Left colon (tissue), 2 donors: Measurements from ENCODE around the gene NR2E3. TPM values are rescaled to one million over a fixed set of nuclear protein-coding genes. Genes with fewer than 3 reads are reported as not detected.

ENCODE experiments used
- ATAC-seq: fragments of 200-7000 bp; cut with Tn5 transposase; one replicate; pipeline ENCODE4 v1.9.1; 2020; ENCODE audit warnings: mild to moderate bottlenecking, moderate library complexity
- DNase-seq, 2 donors: peaks; one replicate each; pipeline ENCODE4 v3.0.0-alpha.2; 2020
- intact Hi-C, 2 donors: fragments of 100-400 bp; cut with DNase I in 1 of 2; cut with micrococcal nuclease in 1 of 2; formaldehyde crosslinking; loops; one replicate each; pipeline versions ENCODE4 v1.11.2 to v1.14.0; 2022; cut with DNase I, micrococcal nuclease
- long read RNA-seq: library from polyadenylated mRNA; unstranded; transcript quantifications from one replicate; pipeline ENCODE4 v2.0.0, GENCODE V29; 2021
- total RNA-seq, 2 donors: library from RNA; stranded (reverse); fragmentation: NEBNext Ultra II Directional; extraction: Animal tissue kit (Norgen Biotek cat#: 25700); gene quantifications; one replicate each; pipeline ENCODE4 v1.2.1, GENCODE V29; 2021
- donor health status: DM: no; HTN: no; CAD: no.
- donor health status: DM: yes; HTN: yes; CAD: no.

Gene NR2E3
- total RNA-seq = under 1 TPM; 0.20 to 0.67 TPM
- long read RNA-seq = 0 reads

- DNase-seq (peak in 1 of 2 donors; percentile 21), ATAC-seq (peak; percentile 57)
- intact Hi-C loops = no loop called here
Measured at GRCh38 chr15:71810256-71811035, at the start of gene NR2E3. Gene NR2E3, plus strand, starts transcription at chr15:71810554. Its CDS starts 190 bp downstream, at chr15:71810744.

DNA sequence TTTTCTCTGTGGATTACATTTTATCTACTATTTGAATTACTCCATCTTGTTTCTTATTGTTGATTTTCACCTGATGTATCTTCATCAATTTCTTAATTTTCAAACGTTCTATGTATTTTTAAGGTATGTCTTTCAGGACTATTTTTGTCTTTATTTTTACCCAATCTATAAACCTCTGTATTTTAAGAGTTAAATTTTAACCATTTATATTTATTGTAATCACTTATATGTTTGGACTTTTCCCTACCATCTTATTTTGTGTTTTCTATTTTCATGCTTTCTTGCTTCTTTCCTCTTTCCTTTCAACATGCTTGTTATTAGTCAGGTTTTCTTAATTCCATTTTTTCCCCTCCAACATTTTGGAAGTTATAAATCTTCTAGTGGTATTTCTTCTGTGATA, 49.5 kb upstream of the NR2E3 start:
- intact Hi-C loops = no loop called here
- ATAC-seq (no peak), DNase-seq (no peak)

DNA sequence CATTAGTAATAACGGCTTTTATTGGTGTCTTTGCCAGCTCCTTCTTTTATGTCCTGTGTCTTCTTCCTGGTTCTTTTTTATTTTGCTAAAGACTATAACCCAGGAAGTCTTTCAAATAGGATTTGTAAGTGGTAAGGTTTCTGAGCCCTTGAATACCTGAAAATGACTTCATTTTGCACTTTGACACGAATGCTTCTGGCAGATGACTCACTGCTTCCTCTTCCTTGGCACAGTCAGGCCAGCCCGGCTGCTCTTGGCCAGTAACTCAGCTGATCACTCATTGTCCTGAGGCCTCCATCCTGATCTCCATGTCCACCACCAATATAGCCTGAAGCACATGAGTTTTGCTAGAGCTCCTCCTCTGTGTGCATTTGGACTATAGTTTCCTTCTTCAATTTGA, 48.7 kb upstream of the NR2E3 start:
- ATAC-seq = peak; percentile 88
- peak; percentile 58 to 83 for DNase-seq
- intact Hi-C loops = no loop called here

DNA sequence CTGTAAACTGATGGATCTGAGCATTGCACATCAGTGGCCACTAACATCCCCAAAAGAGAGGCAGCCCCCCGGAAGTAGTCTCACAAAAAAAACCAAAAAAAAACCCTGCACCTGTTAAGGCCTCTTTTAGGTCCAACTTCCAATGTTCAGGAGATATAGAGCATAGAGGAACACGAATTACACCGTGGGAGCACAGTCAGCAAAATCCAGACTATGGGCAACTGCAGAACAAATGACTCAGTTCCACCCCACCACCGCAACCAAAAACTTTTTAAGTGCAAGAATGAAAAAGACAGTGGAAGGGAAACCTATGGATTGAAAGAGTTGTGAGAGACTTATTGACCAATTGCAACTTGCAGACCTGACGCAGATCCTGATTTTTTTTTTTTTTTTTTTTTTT, 42.2 kb upstream of the NR2E3 start:
- intact Hi-C loops = no loop called here
- ATAC-seq = no peak
- DNase-seq = no peak

DNA sequence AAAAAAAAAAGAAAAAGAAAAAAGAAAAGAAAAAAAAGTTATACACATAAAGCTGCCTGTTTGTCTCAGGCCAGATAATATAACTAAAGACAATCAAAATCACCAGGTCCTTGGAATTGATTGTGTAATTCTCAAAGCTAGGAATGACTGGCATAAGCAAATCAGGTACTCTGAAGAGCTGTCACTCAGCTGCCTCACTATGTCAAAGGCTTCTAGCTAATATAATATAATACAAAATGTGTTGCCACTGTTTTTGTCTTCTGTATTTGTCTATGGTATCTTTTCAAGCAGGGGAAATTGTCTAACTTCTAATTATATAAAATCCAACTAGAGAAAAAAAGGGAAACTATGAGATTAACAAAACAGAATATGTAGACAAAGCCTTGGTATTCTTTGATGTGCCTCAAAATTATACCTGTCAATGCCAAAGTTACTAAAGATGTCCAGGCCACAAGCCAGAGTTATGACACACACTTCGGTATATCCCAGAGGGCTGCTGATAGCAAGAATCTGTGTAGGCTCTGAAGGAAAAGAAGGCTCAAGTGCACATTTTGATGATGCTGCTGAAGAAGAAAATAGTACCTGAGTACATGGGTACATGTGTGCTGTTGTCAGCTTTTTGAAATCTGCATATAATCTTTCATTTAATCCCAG, 37.0 kb upstream of the NR2E3 start:
- intact Hi-C loops = no loop called here
- ATAC-seq (no peak), DNase-seq (no peak)

GRCh38 chr15:71775856-71776255, 34.5 kb upstream of the NR2E3 start:
- ATAC-seq = no peak
- DNase-seq = no peak
- intact Hi-C loops = no loop called here

DNA sequence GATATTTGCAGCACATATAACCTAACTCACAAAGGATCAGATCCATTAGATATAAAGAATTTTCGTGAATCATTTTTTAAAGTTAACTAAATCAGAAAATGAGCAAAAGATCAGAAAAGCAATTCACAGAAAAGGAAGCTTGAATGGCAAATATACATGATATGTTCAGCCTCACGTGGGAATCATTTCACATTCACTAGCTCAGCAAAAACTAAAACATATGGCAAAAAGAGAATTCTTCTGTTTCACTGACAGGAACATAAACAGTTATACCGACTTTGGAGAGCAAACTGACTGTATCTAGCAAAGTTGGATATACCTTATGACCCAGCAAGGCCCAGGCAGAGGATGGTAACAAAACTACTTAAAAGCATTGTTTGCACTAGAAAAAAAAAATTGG, 34.0 kb upstream of the NR2E3 start:
- ATAC-seq = no peak
- no peak for DNase-seq
- intact Hi-C loops = no loop called here

GRCh38 chr15:71777216-71777943, 33.0 kb upstream of the NR2E3 start:
- intact Hi-C loops = no loop called here
- DNase-seq (no peak), ATAC-seq (no peak)

- no peak for ATAC-seq
- no peak for DNase-seq
- intact Hi-C loops = no loop called here
Measured at GRCh38 chr15:71779073-71779797, 31.1 kb upstream of the NR2E3 start.

DNA sequence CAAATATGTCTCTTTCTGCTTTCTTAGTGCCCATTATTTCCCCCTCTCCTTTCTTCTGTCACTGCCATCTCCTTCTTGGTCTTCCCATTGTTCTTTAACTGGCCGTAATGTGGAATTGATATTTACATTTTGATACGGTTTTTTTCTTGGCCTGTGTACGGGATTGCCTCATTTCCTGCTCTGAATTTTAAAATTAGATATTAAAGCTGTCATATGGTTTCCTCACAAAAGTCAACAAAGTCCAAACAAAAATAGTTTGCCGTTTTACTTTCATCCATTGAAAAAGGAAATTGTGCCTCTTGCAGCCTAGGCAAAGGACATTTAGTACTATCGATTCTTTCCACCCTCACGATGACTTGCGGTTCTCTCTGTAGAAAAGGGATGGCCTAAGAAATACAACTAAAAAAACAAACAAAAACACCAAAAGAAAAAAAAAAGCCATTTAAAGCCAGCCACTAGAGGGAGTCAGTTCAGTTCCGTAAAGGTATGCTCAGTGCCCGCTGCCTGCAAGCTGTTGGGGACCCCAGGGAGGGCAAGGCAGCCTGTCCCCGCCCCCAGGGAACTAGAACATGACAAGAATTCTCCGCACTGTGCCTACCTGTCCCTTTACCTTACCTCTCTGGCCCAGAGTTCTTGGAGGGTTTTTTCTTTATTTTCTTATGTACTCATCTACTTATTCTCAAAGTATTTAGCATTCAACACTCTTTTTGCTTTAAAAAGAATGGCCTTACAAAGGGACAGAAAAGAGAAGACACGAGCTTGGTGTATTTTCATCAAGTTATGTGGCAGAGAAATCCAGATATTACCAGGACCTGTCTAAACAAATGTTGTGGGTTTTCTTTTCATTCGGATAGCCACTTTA, 30.0 kb upstream of the NR2E3 start:
- peak in 1 of 2 donors; percentile 35 for DNase-seq
- ATAC-seq = peak; percentile 54
- intact Hi-C loops = no loop called here

DNA sequence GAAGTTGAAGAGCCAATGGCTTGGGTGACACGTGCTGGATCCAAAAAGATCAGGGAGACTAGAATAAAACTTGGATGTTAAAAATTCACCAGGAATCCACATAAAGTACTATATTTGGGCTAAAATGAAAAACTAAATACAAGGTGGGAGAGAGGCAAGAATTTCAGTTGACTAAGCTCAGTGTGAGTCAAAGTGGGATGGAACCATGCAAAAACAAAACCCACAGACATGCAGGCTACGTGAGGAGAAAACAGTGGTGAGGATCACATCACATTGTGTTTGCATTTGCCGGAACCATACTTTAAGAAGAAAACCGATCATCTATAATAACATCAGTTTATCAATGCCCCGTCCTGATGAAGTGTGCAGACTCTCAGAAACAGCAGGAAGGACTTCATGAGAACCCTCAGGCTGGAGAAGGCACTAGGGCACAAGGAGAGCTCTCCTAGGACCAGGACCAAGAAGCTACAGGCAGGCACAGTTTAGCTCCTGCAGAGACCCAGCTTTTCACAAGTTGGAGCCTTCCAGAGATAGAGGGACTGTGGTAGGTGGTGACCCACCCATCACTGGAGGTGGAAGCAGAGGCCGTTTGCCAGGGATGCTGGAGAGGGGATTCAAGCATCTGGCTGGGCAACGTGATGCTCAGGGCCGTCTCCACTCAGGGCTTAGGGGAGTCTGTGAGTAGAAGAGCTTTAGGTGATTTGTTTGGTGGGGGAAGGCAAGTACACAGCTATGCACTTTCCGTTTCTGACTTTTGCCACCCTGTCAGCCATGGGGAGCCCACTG, 29.0 kb upstream of the NR2E3 start:
- intact Hi-C loops = no loop called here
- ATAC-seq (no peak), DNase-seq (no peak)

- ATAC-seq (no peak), DNase-seq (no peak)
- intact Hi-C loops = no loop called here
Measured at GRCh38 chr15:71781965-71782265, 28.4 kb upstream of the NR2E3 start.

- ATAC-seq = peak; percentile 66
- intact Hi-C loops = no loop called here
- no peak for DNase-seq
Measured at GRCh38 chr15:71782422-71783165, 27.8 kb upstream of the NR2E3 start.

DNA sequence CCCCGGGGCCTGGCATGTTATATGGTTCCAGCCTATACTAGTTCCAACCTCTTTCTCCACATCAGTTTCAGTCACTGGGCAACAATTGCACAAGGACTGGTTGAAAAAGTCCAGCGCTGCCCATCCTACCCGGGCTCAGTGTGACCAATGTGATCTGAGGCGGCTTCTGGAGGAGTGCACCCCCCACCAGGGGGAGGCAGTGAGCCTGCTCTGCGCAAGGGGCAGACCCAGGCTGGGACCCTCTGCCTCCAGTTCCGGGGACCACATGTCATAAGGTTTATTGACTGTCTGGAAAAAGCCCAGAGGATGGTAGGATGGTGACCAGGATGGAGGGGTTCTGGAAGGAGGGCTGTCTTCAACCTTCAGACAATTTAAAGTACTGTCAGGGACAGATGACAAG, 25.6 kb upstream of the NR2E3 start:
- DNase-seq (no peak), ATAC-seq (no peak)
- intact Hi-C loops = no loop called here

GRCh38 chr15:71785996-71786395, 24.4 kb upstream of the NR2E3 start:
- DNase-seq = no peak
- intact Hi-C loops = no loop called here
- ATAC-seq = no peak

GRCh38 chr15:71786673-71787072, 23.7 kb upstream of the NR2E3 start:
- peak in 1 of 2 donors; percentile 10 for DNase-seq
- intact Hi-C loops = no loop called here

More at GRCh38 chr15:71786673-71787072, 23.7 kb upstream of the NR2E3 start:
- ATAC-seq = no peak
